Right hindlimb (tissue), 1 donor: ENCODE data around the gene GARIN5B.

ENCODE experiments used
- DNase-seq: peaks from one replicate; pipeline ENCODE4 v3.0.0-alpha.2; 2018

The GARIN5B gene

GRCh38 chr19:55387736-55388497 is 24.9 kb upstream of the GARIN5B start:
- no peak for DNase-seq

- no peak for DNase-seq
Observed at GRCh38 chr19:55386493-55386971, 23.5 kb upstream of the GARIN5B start.

- DNase-seq, result peak; percentile 100
Observed at GRCh38 chr19:55385724-55386492, 22.8 kb upstream of the GARIN5B start, which contains the start of gene RPL28. RPL28 (plus strand) TSS chr19:55385932; CDS start chr19:55386358, 426 bp downstream.

- DNase-seq, result peak; percentile 98
Observed at GRCh38 chr19:55384920-55385723, 22.1 kb upstream of the GARIN5B start.

GRCh38 chr19:55384131-55384919 is 21.3 kb upstream of the GARIN5B start, which contains the start of gene TMEM238:
TMEM238 (minus strand) TSS chr19:55384292; CDS start chr19:55384259, 33 bp downstream.
- no peak for DNase-seq

- peak; percentile 69 for DNase-seq
Observed at GRCh38 chr19:55383279-55384130, 20.4 kb upstream of the GARIN5B start.

GRCh38 chr19:55382522-55383054 is 19.5 kb upstream of the GARIN5B start:
- DNase-seq, result no peak

- DNase-seq, result no peak
Observed at GRCh38 chr19:55382013-55382412, 19.0 kb upstream of the GARIN5B start.

GRCh38 chr19:55379174-55379573 is 16.1 kb upstream of the GARIN5B start:
- peak; percentile 86 for DNase-seq

GRCh38 chr19:55377356-55378131 is 14.5 kb upstream of the GARIN5B start:
- DNase-seq, result peak; percentile 53

GRCh38 chr19:55376241-55376933 is 13.3 kb upstream of the GARIN5B start, which contains the start of gene TMEM190:
TMEM190 (plus strand) TSS chr19:55376826; CDS start chr19:55376854, 28 bp downstream.
- DNase-seq, result no peak

- no peak for DNase-seq
Observed at GRCh38 chr19:55373993-55374757, 11.1 kb upstream of the GARIN5B start.

- no peak for DNase-seq
Observed at GRCh38 chr19:55373306-55373992, 10.4 kb upstream of the GARIN5B start.

- no peak for DNase-seq
Observed at GRCh38 chr19:55372316-55373081, 9.4 kb upstream of the GARIN5B start.

- no peak for DNase-seq
Observed at GRCh38 chr19:55370305-55370988, 7.4 kb upstream of the GARIN5B start, which contains the start of gene IL11. IL11 (minus strand) TSS chr19:55370463; CDS start chr19:55370310, 153 bp downstream.

- DNase-seq, result peak; percentile 53
Observed at GRCh38 chr19:55369653-55370304, 6.7 kb upstream of the GARIN5B start.
